AG09319 (cell line): Measurements from ENCODE around the gene DISP3.

Experiments
- DNase-seq: peaks from one replicate; pipeline ENCODE4 v3.0.0-alpha.2; 2010; ENCODE audit warnings: low read depth; ENCODE audit errors: extremely low read depth
- CTCF ChIP-seq: IDR thresholded peaks from 2 replicates; pipeline ENCODE4 v1.5.1; 2011; ENCODE audit warnings: low read depth, mild to moderate bottlenecking, inconsistent platforms, low read length, moderate library complexity

Gene DISP3

GRCh38 chr1:11559591-11559970 lies 80.6 kb downstream of the DISP3 start:
- no peak for DNase-seq
- TF ChIP-seq CTCF = no peak

GRCh38 chr1:11560061-11560460 lies 81.1 kb downstream of the DISP3 start:
- no peak for TF ChIP-seq CTCF
- DNase-seq = no peak

DNA sequence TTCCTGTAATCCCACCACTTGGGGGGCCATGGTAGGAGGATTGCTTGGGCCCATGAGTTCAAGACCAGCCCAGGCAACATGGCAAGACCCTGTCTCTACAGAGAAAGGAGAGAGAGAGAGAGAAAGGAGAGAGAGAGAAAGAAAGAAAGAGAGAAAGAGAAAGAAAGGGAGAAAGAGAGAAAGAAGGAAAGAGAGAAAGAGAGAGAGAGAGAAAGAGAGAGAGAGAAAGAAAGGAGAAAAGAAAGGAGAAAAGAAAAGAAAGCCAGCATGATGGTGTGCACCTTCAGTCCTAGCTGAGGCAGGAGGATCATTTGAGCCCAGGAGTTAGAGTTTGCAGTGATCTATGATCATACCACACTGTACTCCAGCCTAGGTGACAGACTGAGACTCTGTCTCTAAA lies 82.8 kb downstream of the DISP3 start:
- no peak for DNase-seq
- TF ChIP-seq CTCF = no peak

GRCh38 chr1:11562664-11563063 lies 83.7 kb downstream of the DISP3 start:
- TF ChIP-seq CTCF = no peak
- no peak for DNase-seq

GRCh38 chr1:11563560-11564069 lies 84.7 kb downstream of the DISP3 start:
- no peak for DNase-seq
- no peak for TF ChIP-seq CTCF

GRCh38 chr1:11564237-11564636 lies 85.3 kb downstream of the DISP3 start:
- no peak for DNase-seq

More at GRCh38 chr1:11564237-11564636, 85.3 kb downstream of the DISP3 start:
- no peak for TF ChIP-seq CTCF
